ENCODE data around the gene RSPRY1.

GRCh38 chr16:57216968-57217367 lies 30.8 kb downstream of the RSPRY1 start:
- no peak for TF ChIP-seq POLR2A (IDR thresholded peaks at IDR 0.05)
- no peak for TF ChIP-seq CTCF (IDR thresholded peaks at IDR 0.05)

Data from uterus (tissue), 2 donors.